Natural killer cell (primary cell): ENCODE data around the gene GAS2L2. TPM values are rescaled to one million over a fixed set of nuclear protein-coding genes. Genes with fewer than 3 reads are reported as not detected.

Experiments used
- ATAC-seq, 3 donors: fragments of 150-1000 bp in 2 of 3; fragments of 200-7000 bp in 1 of 3; cut with Tn5 transposase; 1 replicate in 1 of 3; 2 replicates in 2 of 3; pipeline ENCODE4 v1.10.0; 2021; ENCODE audit warnings: mild to moderate bottlenecking in 2 of 3, moderate library complexity in 2 of 3
- DNase-seq, 2 donors: peaks; one replicate each; pipeline versions ENCODE4 v3.0.0 to v3.0.0-alpha.2; 2013 to 2021; ENCODE audit warnings: mixed read lengths in 1 of 2
- H3K27ac ChIP-seq: one replicate; pipeline ENCODE4 v1.5.1; 2013; ENCODE audit warnings: mild to moderate bottlenecking, low read length
- H3K27me3 ChIP-seq: one replicate; pipeline ENCODE4 v1.6.1; 2013; ENCODE audit warnings: low read length; ENCODE audit not compliant: control insufficient read depth, insufficient read depth
- H3K36me3 ChIP-seq: one replicate; pipeline ENCODE4 v1.6.1; 2013; ENCODE audit warnings: low read length; ENCODE audit not compliant: control insufficient read depth, insufficient read depth
- H3K4me1 ChIP-seq: one replicate; pipeline ENCODE4 v1.6.1; 2013; ENCODE audit warnings: low read length; ENCODE audit not compliant: control insufficient read depth, insufficient read depth
- H3K4me3 ChIP-seq: one replicate; pipeline ENCODE4 v1.5.1; 2013; ENCODE audit warnings: low read length
- H3K9me3 ChIP-seq: one replicate; pipeline ENCODE4 v1.6.1; 2013; ENCODE audit warnings: low read length; ENCODE audit not compliant: control insufficient read depth, insufficient read depth
- H3K27ac Mint-ChIP-seq, 2 donors: one replicate each; pipeline ENCODE4 v1.8.0; 2022; ENCODE audit warnings: mild to moderate bottlenecking in 2 of 2, mixed read lengths in 2 of 2, moderate library complexity in 1 of 2
- H3K27me3 Mint-ChIP-seq, 2 donors: one replicate each; pipeline ENCODE4 v1.8.0; 2022; ENCODE audit warnings: low read depth in 2 of 2, mixed read lengths in 2 of 2
- H3K36me3 Mint-ChIP-seq: one replicate; pipeline ENCODE4 v1.8.0; 2022; ENCODE audit warnings: mixed read lengths
- H3K4me1 Mint-ChIP-seq, 2 donors: one replicate each; pipeline ENCODE4 v1.8.0; 2022; ENCODE audit warnings: mixed read lengths in 2 of 2
- H3K4me3 Mint-ChIP-seq: one replicate; pipeline ENCODE4 v1.8.0; 2022; ENCODE audit warnings: mild to moderate bottlenecking, moderate library complexity, mixed read lengths
- H3K9me3 Mint-ChIP-seq, 2 donors: one replicate each; pipeline ENCODE4 v1.8.0; 2022; ENCODE audit warnings: mixed read lengths in 2 of 2
- WGBS: methylation state at CpG from one replicate; pipeline ENCODE4 v1.1.7; 2013; ENCODE audit warnings: missing lambda C conversion rate; ENCODE audit not compliant: insufficient coverage; 5-methylcytosine and 5-hydroxymethylcytosine counted together
- intact Hi-C: fragments of 100-400 bp; cut with micrococcal nuclease; formaldehyde crosslinking; loops from one replicate; pipeline ENCODE4 v1.14.2; 2022
- total RNA-seq, 4 donors: library from RNA; stranded (reverse); fragments of 120-200 nt in 1 of 4; gene quantifications; one replicate each; pipeline versions ENCODE4 v1.2.3 to v1.2.4, GENCODE V29; 2013 to 2022
- TF ChIP-seq, protein P1 (sequence below): fragments of 200-600 bp; IDR thresholded peaks from one replicate; pipeline ENCODE4 v1.8.0; 2022; ENCODE audit warnings: antibody characterized with exemption

GAS2L2 gene
- total RNA-seq, 3 donors from 2014 or later (not counting 1 experiment from before 2014, with no cell fraction given) = 0.23 TPM; not detected in 2

DNA sequence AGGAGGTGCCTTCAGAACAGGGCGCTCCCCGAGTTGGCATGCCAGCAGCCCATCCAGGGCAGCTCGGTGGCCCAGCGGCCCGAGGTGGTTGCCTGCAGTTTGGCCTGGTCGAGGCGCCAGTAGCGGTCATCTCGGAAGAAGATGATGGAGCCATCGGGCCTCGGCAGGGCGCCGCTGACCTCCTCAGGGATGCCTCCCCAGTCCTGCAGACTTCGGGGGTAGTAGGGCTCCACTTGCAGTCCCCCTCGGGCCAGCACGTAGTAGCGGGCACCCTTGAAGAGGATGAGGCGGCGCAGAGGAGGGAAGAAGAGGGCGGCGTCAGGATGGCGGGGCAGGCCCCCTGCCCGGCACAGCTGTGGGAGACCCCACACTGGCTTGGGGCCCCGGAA is 13.4 kb upstream of the GAS2L2 start:
- TF ChIP-seq, protein P1, sequence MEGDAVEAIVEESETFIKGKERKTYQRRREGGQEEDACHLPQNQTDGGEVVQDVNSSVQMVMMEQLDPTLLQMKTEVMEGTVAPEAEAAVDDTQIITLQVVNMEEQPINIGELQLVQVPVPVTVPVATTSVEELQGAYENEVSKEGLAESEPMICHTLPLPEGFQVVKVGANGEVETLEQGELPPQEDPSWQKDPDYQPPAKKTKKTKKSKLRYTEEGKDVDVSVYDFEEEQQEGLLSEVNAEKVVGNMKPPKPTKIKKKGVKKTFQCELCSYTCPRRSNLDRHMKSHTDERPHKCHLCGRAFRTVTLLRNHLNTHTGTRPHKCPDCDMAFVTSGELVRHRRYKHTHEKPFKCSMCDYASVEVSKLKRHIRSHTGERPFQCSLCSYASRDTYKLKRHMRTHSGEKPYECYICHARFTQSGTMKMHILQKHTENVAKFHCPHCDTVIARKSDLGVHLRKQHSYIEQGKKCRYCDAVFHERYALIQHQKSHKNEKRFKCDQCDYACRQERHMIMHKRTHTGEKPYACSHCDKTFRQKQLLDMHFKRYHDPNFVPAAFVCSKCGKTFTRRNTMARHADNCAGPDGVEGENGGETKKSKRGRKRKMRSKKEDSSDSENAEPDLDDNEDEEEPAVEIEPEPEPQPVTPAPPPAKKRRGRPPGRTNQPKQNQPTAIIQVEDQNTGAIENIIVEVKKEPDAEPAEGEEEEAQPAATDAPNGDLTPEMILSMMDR = no peak

DNA sequence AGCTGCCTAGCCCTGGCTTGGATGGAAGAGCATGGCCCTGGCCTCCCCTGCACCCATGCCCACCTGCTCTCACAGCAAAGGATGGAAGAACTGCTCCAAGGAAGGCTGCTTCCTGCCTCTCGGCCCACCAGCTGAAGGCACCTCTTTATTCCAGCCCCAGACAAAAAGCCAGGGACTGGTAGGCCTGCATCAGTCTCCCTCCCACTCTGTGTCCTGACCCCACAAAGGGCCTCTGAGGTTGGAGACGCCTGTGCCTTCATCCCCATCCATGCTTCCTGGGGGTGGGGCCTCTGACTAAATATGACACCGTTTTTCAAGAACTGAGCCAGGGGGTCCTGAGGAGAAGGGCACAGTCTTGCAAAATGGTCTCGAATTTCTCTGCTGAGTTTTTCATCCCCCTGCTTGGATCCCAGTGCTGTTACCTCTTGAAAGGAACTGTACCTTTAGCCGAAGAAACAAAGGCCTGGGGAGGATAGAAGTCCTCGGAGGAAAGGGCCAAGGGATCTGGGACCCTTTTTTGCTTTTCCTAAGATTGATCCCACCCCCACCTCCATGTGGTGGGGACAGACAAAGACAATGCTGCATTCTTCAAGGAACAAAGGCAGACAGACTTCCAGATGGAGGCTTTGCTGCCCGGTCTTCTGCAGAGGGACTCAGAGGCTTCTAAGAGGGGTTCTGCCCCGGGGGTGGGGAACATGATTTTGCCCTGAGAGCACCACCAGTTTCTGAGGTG is 12.9 kb upstream of the GAS2L2 start:
- Histone ChIP-seq H3K36me3 (no peaks in the 10 kb centered on the region), H3K27me3 (no peaks in the 10 kb centered on the region), H3K4me3 (no peak overlapping the region), H3K27ac (no peak overlapping the region), H3K9me3 (no peaks in the 10 kb centered on the region), H3K4me1 (peaks cover 15% of the 10 kb centered on the region)
- no peaks in the 10 kb centered on the region for H3K36me3 Mint-ChIP-seq
- H3K27me3 Mint-ChIP-seq = peaks cover 5 to 7% of the 10 kb centered on the region in 2 donors
- DNase-seq = no peak
- ATAC-seq = no peak
- 84% methylated on average over 8 of the region's 8 CpGs for WGBS
- peaks cover 6 to 9% of the 10 kb centered on the region in 2 donors for H3K4me1 Mint-ChIP-seq
- intact Hi-C loops = no loop called here
- H3K27ac Mint-ChIP-seq = no peak overlapping the region
- TF ChIP-seq, protein P1 = no peak
- H3K9me3 Mint-ChIP-seq = no peaks in the 10 kb centered on the region
- peak overlapping the region; percentile 6 for H3K4me3 Mint-ChIP-seq

More for the DNA sequence above, 13.4 kb upstream of the GAS2L2 start:
- Mint-ChIP-seq H3K4me3 (no peak overlapping the region), H3K4me1 (peaks cover 6 to 9% of the 10 kb centered on the region in 2 donors), H3K36me3 (no peaks in the 10 kb centered on the region), H3K27ac (no peak overlapping the region), H3K9me3 (no peaks in the 10 kb centered on the region), H3K27me3 (peaks cover 5 to 7% of the 10 kb centered on the region in 2 donors)
- WGBS = 95% methylated on average over 23 of the region's 24 CpGs
- no peaks in the 10 kb centered on the region for H3K27me3 ChIP-seq
- H3K36me3 ChIP-seq = no peaks in the 10 kb centered on the region
- H3K27ac ChIP-seq = no peak overlapping the region
- ATAC-seq = no peak
- intact Hi-C loops = no loop called here
- H3K4me3 ChIP-seq = no peak overlapping the region
- H3K9me3 ChIP-seq = no peaks in the 10 kb centered on the region
- peaks cover 15% of the 10 kb centered on the region for H3K4me1 ChIP-seq
- no peak for DNase-seq

DNA sequence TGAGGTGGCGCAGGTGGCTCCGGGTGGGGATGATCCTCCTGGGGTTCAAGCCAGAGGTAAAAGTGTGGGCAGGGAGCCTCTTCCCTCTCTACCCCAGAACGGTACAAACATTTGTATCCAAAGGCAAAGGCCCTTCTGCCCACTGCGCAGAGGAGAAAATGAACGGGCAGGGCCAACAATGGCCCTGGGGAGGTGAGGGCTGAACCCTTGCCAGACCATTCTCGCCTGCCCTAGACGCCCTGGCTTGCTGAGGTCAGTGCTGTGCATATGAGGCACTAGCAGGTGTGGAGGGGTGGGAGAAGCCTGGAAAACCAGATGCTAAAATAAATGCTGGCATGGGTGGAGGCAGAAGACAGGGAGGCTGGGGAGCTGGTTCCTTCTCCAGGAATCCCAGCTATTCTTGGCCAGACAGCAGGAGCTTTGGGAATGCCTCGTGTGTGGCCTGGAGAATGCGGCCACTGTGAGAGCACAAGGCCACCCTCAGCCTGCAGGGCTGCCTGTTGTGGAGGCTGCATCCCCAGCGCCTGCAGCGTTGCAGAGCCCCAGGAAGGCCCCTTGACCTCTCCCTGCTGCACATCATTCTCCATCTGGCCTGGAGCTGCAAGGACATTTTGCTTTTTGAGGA is 12.2 kb upstream of the GAS2L2 start:
- H3K9me3 ChIP-seq = no peaks in the 10 kb centered on the region
- 82% methylated on average over 11 of the region's 11 CpGs for WGBS
- TF ChIP-seq, protein P1 = no peak
- H3K36me3 Mint-ChIP-seq = no peaks in the 10 kb centered on the region
- H3K27ac ChIP-seq = no peak overlapping the region
- H3K4me1 ChIP-seq = peaks cover 15% of the 10 kb centered on the region
- DNase-seq (no peak), ATAC-seq (no peak)
- peak overlapping the region; percentile 83 for H3K4me3 ChIP-seq
- no peaks in the 10 kb centered on the region for H3K27me3 ChIP-seq
- peak overlapping the region; percentile 66 to 88 for H3K27ac Mint-ChIP-seq
- H3K4me3 Mint-ChIP-seq = peak overlapping the region; percentile 95
- intact Hi-C loops = no loop called here
- H3K27me3 Mint-ChIP-seq = peaks cover 5 to 7% of the 10 kb centered on the region in 2 donors
- H3K36me3 ChIP-seq = no peaks in the 10 kb centered on the region
- H3K4me1 Mint-ChIP-seq = peaks cover 6 to 9% of the 10 kb centered on the region in 2 donors
- H3K9me3 Mint-ChIP-seq = no peaks in the 10 kb centered on the region
